BE2C (cell line): ENCODE results near the gene DNAH14.

Source experiments
- DNase-seq: peaks from one replicate; pipeline ENCODE4 v3.0.0-alpha.2; 2020
- H3K27me3 ChIP-seq: fragments of 250-450 bp; sonication (Bioruptor Pico); 2 replicates; pipeline ENCODE4 v1.5.1; 2020; ENCODE audit warnings: mild to moderate bottlenecking
- H3K36me3 ChIP-seq: fragments of 250-450 bp; sonication (Bioruptor Pico); 2 replicates; pipeline ENCODE4 v1.5.1; 2020; ENCODE audit warnings: mild to moderate bottlenecking
- H3K4me1 ChIP-seq: fragments of 250-450 bp; sonication (Bioruptor Pico); 2 replicates; pipeline ENCODE4 v1.5.1; 2020
- H3K4me3 ChIP-seq: 2 replicates; pipeline ENCODE4 v1.5.1; 2011; ENCODE audit warnings: low read depth, low read length
- H3K9me3 ChIP-seq: fragments of 250-450 bp; sonication (Bioruptor Pico); 2 replicates; pipeline ENCODE4 v1.5.1; 2020
- CTCF ChIP-seq: IDR thresholded peaks from 2 replicates; pipeline ENCODE4 v1.5.1; 2012; ENCODE audit warnings: mild to moderate bottlenecking, low read depth, low read length

DNAH14 gene

GRCh38 chr1:225426395-225427234 lies 497.1 kb downstream of the DNAH14 start:
- H3K9me3 ChIP-seq, result no peaks in the 10 kb centered on the region; the same call in 1 of the 2 replicates
- peaks cover 33% of the 10 kb centered on the region for H3K4me1 ChIP-seq
- no peak for TF ChIP-seq CTCF
- DNase-seq, result peak; percentile 34
- H3K27me3 ChIP-seq, result no peaks in the 10 kb centered on the region
- peaks cover 15% of the 10 kb centered on the region for H3K36me3 ChIP-seq
- peak overlapping the region; percentile 96 for H3K4me3 ChIP-seq

- Histone ChIP-seq H3K27me3 (no peaks in the 10 kb centered on the region), H3K4me3 (peak within 1 kb of the TSS; percentile 96), H3K4me1 (peaks cover 26% of the 10 kb centered on the region), H3K9me3 (no peaks in the 10 kb centered on the region; the same call in 1 of the 2 replicates), H3K36me3 (peaks cover 7% of the 10 kb centered on the region)
- DNase-seq, result peak; percentile 56
- no peak for TF ChIP-seq CTCF
These were observed 498.0 kb downstream of the DNAH14 start, which contains the start of gene LBR for GRCh38 chr1:225427235-225428067. Gene LBR, minus strand, starts transcription at chr1:225428038. Its CDS starts 3,963 bp downstream, at chr1:225424075.

GRCh38 chr1:225428068-225428880 lies 498.8 kb downstream of the DNAH14 start:
- TF ChIP-seq CTCF, result no peak
- DNase-seq, result peak; percentile 94
- peaks cover 20% of the 10 kb centered on the region for H3K4me1 ChIP-seq
- no peaks in the 10 kb centered on the region; the same call in 1 of the 2 replicates for H3K9me3 ChIP-seq
- H3K4me3 ChIP-seq, result peak overlapping the region; percentile 96
- H3K27me3 ChIP-seq, result no peaks in the 10 kb centered on the region
- peaks cover 2% of the 10 kb centered on the region; the same call in 1 of the 2 replicates for H3K36me3 ChIP-seq

GRCh38 chr1:225428881-225429455 lies 499.5 kb downstream of the DNAH14 start:
- no peaks in the 10 kb centered on the region for H3K27me3 ChIP-seq
- peaks cover 2% of the 10 kb centered on the region; the same call in 1 of the 2 replicates for H3K36me3 ChIP-seq
- DNase-seq, result no peak
- H3K4me1 ChIP-seq, result peaks cover 13% of the 10 kb centered on the region
- TF ChIP-seq CTCF, result no peak
- no peaks in the 10 kb centered on the region; the same call in 1 of the 2 replicates for H3K9me3 ChIP-seq
- H3K4me3 ChIP-seq, result peak overlapping the region; percentile 96

GRCh38 chr1:225430301-225430700 lies 500.8 kb downstream of the DNAH14 start:
- no peak for DNase-seq
- no peak overlapping the region for H3K4me3 ChIP-seq
- H3K36me3 ChIP-seq, result no peaks in the 10 kb centered on the region
- no peaks in the 10 kb centered on the region; the same call in 1 of the 2 replicates for H3K9me3 ChIP-seq
- peaks cover 3% of the 10 kb centered on the region for H3K4me1 ChIP-seq
- TF ChIP-seq CTCF, result no peak
- no peaks in the 10 kb centered on the region for H3K27me3 ChIP-seq
